ENCODE measurements around the gene TBX21.
"Not testable (repeated sequence)": the region's sequence is repeated elsewhere in the genome, so short reads cannot be mapped to it uniquely, and the experiment has no call there.

TBX21 gene

GRCh38 chr17:47757386-47757785 is 24.4 kb downstream of the TBX21 start:
- Mint-ChIP-seq H3K4me1 (no peaks in the 10 kb centered on the region), H3K27me3 (ENCODE audit: low read depth) (peaks cover 41% of the 10 kb centered on the region), H3K4me3 (no peak overlapping the region), H3K36me3 (ENCODE audit: low read depth) (no peaks in the 10 kb centered on the region), H3K27ac (no peak overlapping the region), H3K9me3 (peaks cover 23% of the 10 kb centered on the region)
- TF ChIP-seq CTCF (IDR thresholded peaks at IDR 0.05; ENCODE audit: unreplicated experiment in 3 of 3) = no peak

- Mint-ChIP-seq H3K4me1 (no peaks in the 10 kb centered on the region), H3K4me3 (no peak overlapping the region), H3K36me3 (ENCODE audit: low read depth) (no peaks in the 10 kb centered on the region), H3K9me3 (peaks cover 36% of the 10 kb centered on the region), H3K27me3 (ENCODE audit: low read depth) (peaks cover 46% of the 10 kb centered on the region), H3K27ac (no peak overlapping the region)
- TF ChIP-seq CTCF (IDR thresholded peaks at IDR 0.05; ENCODE audit: unreplicated experiment in 3 of 3) = no peak
Measured at GRCh38 chr17:47760409-47761140, 27.5 kb downstream of the TBX21 start.

- H3K4me1 Mint-ChIP-seq = no peaks in the 10 kb centered on the region
- no peak overlapping the region for H3K27ac Mint-ChIP-seq
- TF ChIP-seq CTCF (IDR thresholded peaks at IDR 0.05; ENCODE audit: unreplicated experiment in 3 of 3) = no peak
- no peaks in the 10 kb centered on the region for H3K36me3 Mint-ChIP-seq (ENCODE audit: low read depth)
- peaks cover 46% of the 10 kb centered on the region for H3K27me3 Mint-ChIP-seq (ENCODE audit: low read depth)
- no peak overlapping the region for H3K4me3 Mint-ChIP-seq
- peaks cover 38% of the 10 kb centered on the region for H3K9me3 Mint-ChIP-seq
Measured at GRCh38 chr17:47762728-47763127, 29.7 kb downstream of the TBX21 start.

GRCh38 chr17:47763913-47764582 is 31.0 kb downstream of the TBX21 start:
- Mint-ChIP-seq H3K36me3 (ENCODE audit: low read depth) (no peaks in the 10 kb centered on the region), H3K9me3 (peaks cover 38% of the 10 kb centered on the region), H3K27me3 (ENCODE audit: low read depth) (peaks cover 47% of the 10 kb centered on the region), H3K4me3 (no peak overlapping the region), H3K4me1 (no peaks in the 10 kb centered on the region), H3K27ac (no peak overlapping the region)
- no peak for TF ChIP-seq CTCF (IDR thresholded peaks at IDR 0.05; ENCODE audit: unreplicated experiment in 3 of 3)

- H3K36me3 Mint-ChIP-seq (ENCODE audit: low read depth); H3K4me1 Mint-ChIP-seq; H3K27ac Mint-ChIP-seq; H3K4me3 Mint-ChIP-seq: not testable (repeated sequence)
- peaks cover 15% of the 10 kb centered on the region for H3K9me3 Mint-ChIP-seq
- peaks cover 48% of the 10 kb centered on the region for H3K27me3 Mint-ChIP-seq (ENCODE audit: low read depth)
Measured at GRCh38 chr17:47773649-47774048, 40.6 kb downstream of the TBX21 start.

GRCh38 chr17:47774331-47774730 is 41.3 kb downstream of the TBX21 start:
- Mint-ChIP-seq H3K36me3 (ENCODE audit: low read depth) (no peaks in the 10 kb centered on the region), H3K4me1 (no peaks in the 10 kb centered on the region), H3K27me3 (ENCODE audit: low read depth) (peaks cover 45% of the 10 kb centered on the region), H3K4me3 (no peak overlapping the region), H3K27ac (no peak overlapping the region), H3K9me3 (peaks cover 15% of the 10 kb centered on the region)
- no peak for TF ChIP-seq CTCF (IDR thresholded peaks at IDR 0.05; ENCODE audit: unreplicated experiment in 3 of 3)
